Prostate gland (tissue), 2 donors: ENCODE results near the gene PRKCD. TPM values are rescaled to one million over a fixed set of nuclear protein-coding genes. Genes with fewer than 3 reads are reported as not detected.

ENCODE experiments used
- DNase-seq: peaks from one replicate; pipeline ENCODE4 v3.0.0-alpha.2; 2019; ENCODE audit warnings: low spot score
- H3K27ac ChIP-seq, 2 donors: fragments of 200-600 bp; sonication (generic); 2 replicates each; pipeline ENCODE4 v1.5.1; 2017 to 2019
- H3K27me3 ChIP-seq: fragments of 200-600 bp; sonication (generic); replicated peaks from 2 replicates; pipeline ENCODE4 v1.5.1; 2019; ENCODE audit not compliant: insufficient read depth
- H3K36me3 ChIP-seq, 2 donors: fragments of 200-600 bp; sonication (generic); 1 replicate in 1 of 2; 2 replicates in 1 of 2; pipeline versions ENCODE4 v1.5.1 to v1.8.1; 2017 to 2019
- H3K4me1 ChIP-seq: fragments of 200-600 bp; sonication (generic); replicated peaks from 2 replicates; pipeline ENCODE4 v1.5.1; 2019
- H3K4me3 ChIP-seq, 2 donors: fragments of 200-600 bp; sonication (generic); 2 replicates each; pipeline ENCODE4 v1.5.1; 2017 to 2019
- H3K9me3 ChIP-seq: fragments of 200-600 bp; sonication (generic); 2 replicates; pipeline ENCODE4 v1.5.1; 2017
- POLR2A ChIP-seq: fragments of 450-650 bp; IDR thresholded peaks from one replicate; pipeline ENCODE4 v1.6.1; 2016; ENCODE audit warnings: antibody characterized with exemption, mild to moderate bottlenecking
- POLR2AphosphoS5 ChIP-seq: sonication (generic); formaldehyde crosslinking; IDR thresholded peaks from one replicate; pipeline ENCODE4 v1.6.1; 2017; ENCODE audit warnings: antibody characterized with exemption
- WGBS: methylation state at CpG from one replicate; pipeline ENCODE4 v1.1.5; 2018; 5-methylcytosine and 5-hydroxymethylcytosine counted together
- intact Hi-C: fragments of 100-400 bp; cut with DNase I; formaldehyde crosslinking; loops from one replicate; pipeline ENCODE4 v1.14.2; 2022
- total RNA-seq, 2 donors: library from RNA; depleted of rRNA; stranded (reverse); fragments of >200 nt; gene quantifications; one replicate each; pipeline ENCODE4 v1.1.0, GENCODE V29; 2016
- TF ChIP-seq, protein P1 (sequence below), 4 experiments: fragments of 200-600 bp in 2 of 4; fragments of 450-650 bp in 2 of 4; sonication (generic) in 2 of 4; IDR thresholded peaks; 1 replicate in 3 of 4; 2 replicates in 1 of 4; pipeline ENCODE4 v1.5.1; 2016 to 2019; ENCODE audit warnings: antibody characterized with exemption in 4 of 4, mild to moderate bottlenecking in 2 of 4, moderate library complexity in 2 of 4

Gene PRKCD
- total RNA-seq, 2 donors from 2014 or later = 33.4 to 57.9 TPM

DNA sequence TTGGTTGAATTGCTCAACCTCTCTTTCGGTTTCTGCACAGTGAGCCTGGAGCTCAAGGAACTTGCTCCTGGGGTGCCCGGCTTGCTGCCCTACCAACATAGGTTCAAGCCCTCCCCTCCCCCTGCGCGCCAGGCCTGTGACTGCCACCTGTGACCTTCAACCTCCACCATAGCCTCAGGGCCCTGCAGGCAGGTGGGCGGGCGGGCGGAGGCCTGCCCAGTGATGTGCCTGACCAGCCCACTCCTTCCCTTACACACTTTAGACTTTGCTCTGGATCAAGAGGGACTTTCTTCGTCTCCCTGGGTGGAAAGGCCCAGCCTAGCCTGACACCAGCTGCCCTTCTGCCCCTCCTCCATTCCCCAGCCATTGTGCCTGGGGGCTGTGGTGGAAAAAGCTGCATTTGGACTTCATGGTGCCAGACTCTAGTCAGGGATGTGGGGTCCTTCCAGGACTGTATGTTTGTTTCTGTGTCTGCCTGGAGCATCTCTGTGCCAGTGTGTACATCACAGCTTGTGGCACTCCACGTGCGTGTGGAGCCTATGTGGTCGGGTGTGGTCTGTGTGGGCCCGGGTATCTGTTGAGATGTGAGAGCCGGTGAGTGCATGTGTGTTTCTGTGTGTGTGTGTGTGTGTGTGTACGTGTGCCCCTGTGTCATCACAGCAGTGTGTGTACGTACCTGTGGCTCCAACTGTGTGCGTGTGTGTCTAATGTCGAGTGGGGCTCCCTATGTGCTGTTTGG lies 9.5 kb downstream of the PRKCD start:
- WGBS = 66% methylated on average over 17 of the region's 17 CpGs
- intact Hi-C loops = no loop called here
- TF ChIP-seq POLR2A (no peak), POLR2AphosphoS5 (no peak)
- TF ChIP-seq, protein P1, sequence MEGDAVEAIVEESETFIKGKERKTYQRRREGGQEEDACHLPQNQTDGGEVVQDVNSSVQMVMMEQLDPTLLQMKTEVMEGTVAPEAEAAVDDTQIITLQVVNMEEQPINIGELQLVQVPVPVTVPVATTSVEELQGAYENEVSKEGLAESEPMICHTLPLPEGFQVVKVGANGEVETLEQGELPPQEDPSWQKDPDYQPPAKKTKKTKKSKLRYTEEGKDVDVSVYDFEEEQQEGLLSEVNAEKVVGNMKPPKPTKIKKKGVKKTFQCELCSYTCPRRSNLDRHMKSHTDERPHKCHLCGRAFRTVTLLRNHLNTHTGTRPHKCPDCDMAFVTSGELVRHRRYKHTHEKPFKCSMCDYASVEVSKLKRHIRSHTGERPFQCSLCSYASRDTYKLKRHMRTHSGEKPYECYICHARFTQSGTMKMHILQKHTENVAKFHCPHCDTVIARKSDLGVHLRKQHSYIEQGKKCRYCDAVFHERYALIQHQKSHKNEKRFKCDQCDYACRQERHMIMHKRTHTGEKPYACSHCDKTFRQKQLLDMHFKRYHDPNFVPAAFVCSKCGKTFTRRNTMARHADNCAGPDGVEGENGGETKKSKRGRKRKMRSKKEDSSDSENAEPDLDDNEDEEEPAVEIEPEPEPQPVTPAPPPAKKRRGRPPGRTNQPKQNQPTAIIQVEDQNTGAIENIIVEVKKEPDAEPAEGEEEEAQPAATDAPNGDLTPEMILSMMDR (IDR thresholded peaks at IDR 0.05) = no peak
- no peaks in the 10 kb centered on the region for H3K27me3 ChIP-seq
- DNase-seq = no peak
- no peaks in the 10 kb centered on the region for H3K9me3 ChIP-seq
- H3K36me3 ChIP-seq = no peaks in the 10 kb centered on the region
- no peak overlapping the region for H3K4me3 ChIP-seq
- H3K4me1 ChIP-seq = peaks cover 31% of the 10 kb centered on the region
- no peak overlapping the region for H3K27ac ChIP-seq

DNA sequence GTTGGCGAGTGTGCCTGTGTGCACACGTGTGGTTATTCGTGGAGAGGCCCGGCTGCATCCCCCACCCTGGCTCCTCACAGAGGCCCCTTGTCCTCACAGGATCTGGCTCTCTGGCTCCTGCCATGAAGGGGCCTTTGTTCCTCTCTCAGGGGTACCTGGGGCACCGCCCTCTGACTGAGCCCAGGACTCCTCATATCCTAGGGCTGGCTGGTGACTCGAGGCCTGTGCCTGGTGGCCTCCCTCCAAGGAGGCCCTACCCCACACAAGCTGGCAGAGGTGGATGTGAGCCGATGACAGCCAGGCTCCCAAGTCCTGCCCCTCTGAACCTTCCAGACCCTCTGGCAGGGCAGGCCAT lies 10.0 kb downstream of the PRKCD start:
- peaks cover 26% of the 10 kb centered on the region for H3K4me1 ChIP-seq
- H3K4me3 ChIP-seq = no peak overlapping the region
- TF ChIP-seq POLR2A = no peak
- TF ChIP-seq, protein P1 (IDR thresholded peaks at IDR 0.05) = no peak
- TF ChIP-seq POLR2AphosphoS5 = no peak
- DNase-seq = no peak
- H3K27ac ChIP-seq = no peak overlapping the region
- H3K36me3 ChIP-seq = no peaks in the 10 kb centered on the region
- H3K27me3 ChIP-seq = no peaks in the 10 kb centered on the region
- no peaks in the 10 kb centered on the region for H3K9me3 ChIP-seq
- intact Hi-C loops = no loop called here
- 53% methylated on average over 7 of the region's 7 CpGs for WGBS

- intact Hi-C loops = no loop called here
- 65% methylated on average over 7 of the region's 7 CpGs for WGBS
These were observed 11.0 kb downstream of the PRKCD start for GRCh38 chr3:53171827-53172505.

DNA sequence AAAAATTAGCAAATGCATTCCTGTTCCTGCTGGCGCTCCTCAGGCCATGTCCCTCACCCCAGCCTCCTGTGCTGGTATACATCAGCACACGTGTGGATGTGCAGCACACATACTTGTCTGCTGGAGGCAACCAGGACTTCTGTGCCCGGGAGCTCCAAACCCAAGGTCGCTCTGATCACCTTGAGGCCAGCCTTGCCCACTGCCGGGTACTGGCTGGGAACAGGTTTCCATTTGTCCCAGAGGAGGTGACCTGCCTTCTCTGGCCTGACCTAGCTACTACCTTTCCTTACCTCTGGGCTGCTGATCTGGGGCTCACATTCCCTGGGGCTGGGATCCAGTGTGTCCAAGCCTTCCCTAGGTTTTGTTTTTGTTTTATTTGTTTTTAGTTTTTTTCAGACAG lies 12.1 kb downstream of the PRKCD start:
- Histone ChIP-seq H3K36me3 (no peaks in the 10 kb centered on the region), H3K9me3 (no peaks in the 10 kb centered on the region), H3K27me3 (no peaks in the 10 kb centered on the region), H3K4me3 (no peak overlapping the region), H3K4me1 (peaks cover 12% of the 10 kb centered on the region), H3K27ac (no peak overlapping the region)
- intact Hi-C loops = no loop called here
- no peak for DNase-seq
- 79% methylated on average over 5 of the region's 5 CpGs for WGBS
- TF ChIP-seq, protein P1 (IDR thresholded peaks at IDR 0.05) = no peak
- TF ChIP-seq POLR2A = no peak
- no peak for TF ChIP-seq POLR2AphosphoS5

More at GRCh38 chr3:53171827-53172505, 11.0 kb downstream of the PRKCD start:
- no peak for DNase-seq
- H3K9me3 ChIP-seq = no peaks in the 10 kb centered on the region
- no peaks in the 10 kb centered on the region for H3K36me3 ChIP-seq
- H3K4me1 ChIP-seq = peaks cover 16% of the 10 kb centered on the region
- H3K27ac ChIP-seq = no peak overlapping the region
- TF ChIP-seq POLR2A = no peak
- no peak overlapping the region for H3K4me3 ChIP-seq
- H3K27me3 ChIP-seq = no peaks in the 10 kb centered on the region

GRCh38 chr3:53174346-53175250 lies 13.6 kb downstream of the PRKCD start:
- intact Hi-C loops = no loop called here
- TF ChIP-seq, protein P1 (IDR thresholded peaks at IDR 0.05) = no peak
- no peak for TF ChIP-seq POLR2AphosphoS5
- TF ChIP-seq POLR2A = no peak

More at GRCh38 chr3:53174346-53175250, 13.6 kb downstream of the PRKCD start:
- no peaks in the 10 kb centered on the region for H3K9me3 ChIP-seq
- H3K36me3 ChIP-seq = peaks cover 4 to 5% of the 10 kb centered on the region in 2 donors
- WGBS = 77% methylated on average over 9 of the region's 9 CpGs
- H3K4me1 ChIP-seq = peaks cover 4% of the 10 kb centered on the region
- H3K27ac ChIP-seq = no peak overlapping the region
- H3K4me3 ChIP-seq = no peak overlapping the region
- H3K27me3 ChIP-seq = no peaks in the 10 kb centered on the region
- DNase-seq = no peak
